ENCODE data around the gene DUSP23.
A peak's percentile ranks its signal among the peaks of the same experiment; 100 is the strongest.

DUSP23 gene

DNA sequence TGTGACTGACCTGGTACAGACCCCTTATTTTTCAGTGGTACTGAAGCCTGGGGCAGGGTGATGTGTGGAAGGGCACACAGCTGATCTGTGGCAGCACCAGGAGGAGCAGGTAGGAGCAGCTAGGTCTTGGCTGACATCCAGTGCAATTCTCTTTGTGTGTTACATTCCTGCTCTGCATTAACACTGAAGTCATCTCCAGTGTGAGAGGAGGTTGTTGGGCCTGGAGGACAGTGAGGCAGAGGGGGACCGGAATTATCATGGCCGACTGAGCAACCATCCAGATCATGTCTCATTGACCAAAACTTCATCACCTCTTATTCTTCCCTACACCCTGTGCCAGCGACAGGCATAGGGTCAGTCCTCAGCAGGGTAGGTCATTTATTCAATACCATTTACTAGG, 47.4 kb downstream of the DUSP23 start:
- no peak for DNase-seq (ENCODE audit: low read depth)

DNA sequence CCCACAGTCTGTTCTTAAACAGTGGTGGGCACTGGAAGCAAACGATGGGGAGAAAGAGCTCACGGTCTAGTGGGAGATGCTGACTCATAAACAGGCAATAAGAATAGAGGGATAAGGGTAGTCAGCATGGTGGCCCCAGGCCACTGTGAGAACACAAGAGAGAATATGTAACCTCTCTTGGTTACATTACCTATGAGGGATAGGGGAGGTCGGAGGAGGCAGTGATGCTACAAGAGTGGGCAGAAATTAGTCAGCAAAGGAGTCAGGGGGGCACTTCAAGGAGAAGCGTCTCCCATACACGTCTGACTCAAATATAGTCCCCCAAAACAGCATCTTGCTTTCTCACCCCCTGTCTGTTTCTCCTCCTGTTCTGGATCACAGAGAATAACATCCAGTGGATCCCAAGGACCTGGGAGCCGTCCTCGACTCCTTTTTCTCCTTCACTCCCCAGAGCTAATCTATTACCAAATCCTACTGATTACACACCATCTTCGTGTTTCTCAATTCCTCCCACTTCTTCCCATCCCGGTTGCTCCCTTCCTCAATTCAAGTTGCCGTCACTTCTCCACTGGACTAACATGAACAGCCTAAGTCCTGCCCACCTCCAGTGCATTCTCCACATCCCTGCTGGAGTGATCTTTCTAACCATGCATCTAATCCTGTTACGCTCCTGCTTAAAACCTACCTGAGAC, 48.0 kb downstream of the DUSP23 start:
- DNase-seq (ENCODE audit: low read depth) = no peak

- DNase-seq (ENCODE audit: low read depth) = peak; percentile 23
Observed at GRCh38 chr1:159829273-159829634, 48.5 kb downstream of the DUSP23 start.

DNA sequence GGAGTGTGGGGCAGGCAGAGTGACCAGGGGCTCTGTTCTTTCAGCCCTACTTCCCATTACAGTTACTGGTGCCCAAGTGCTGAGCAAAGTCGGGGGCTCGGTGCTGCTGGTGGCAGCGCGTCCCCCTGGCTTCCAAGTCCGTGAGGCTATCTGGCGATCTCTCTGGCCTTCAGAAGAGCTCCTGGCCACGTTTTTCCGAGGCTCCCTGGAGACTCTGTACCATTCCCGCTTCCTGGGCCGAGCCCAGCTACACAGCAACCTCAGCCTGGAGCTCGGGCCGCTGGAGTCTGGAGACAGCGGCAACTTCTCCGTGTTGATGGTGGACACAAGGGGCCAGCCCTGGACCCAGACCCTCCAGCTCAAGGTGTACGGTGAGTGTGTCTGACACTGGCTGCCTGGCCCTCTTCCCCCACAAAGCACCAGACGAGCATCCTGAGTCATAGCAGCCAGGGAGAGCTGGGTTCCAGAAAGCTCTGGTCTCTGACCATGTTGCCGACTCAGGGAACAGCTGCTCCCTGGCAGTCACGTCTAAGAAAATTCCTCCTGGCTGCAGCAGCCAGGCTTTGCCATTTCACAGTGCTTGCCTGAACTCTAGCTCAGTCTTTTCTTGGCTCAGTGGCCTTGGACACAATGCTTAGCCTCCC, 49.2 kb downstream of the DUSP23 start:
- peak; percentile 87 for DNase-seq (ENCODE audit: low read depth)

- no peak for DNase-seq (ENCODE audit: low read depth)
Observed at GRCh38 chr1:159830722-159831121, 50.0 kb downstream of the DUSP23 start.

- no peak for DNase-seq (ENCODE audit: low read depth)
Observed at GRCh38 chr1:159831412-159832141, 50.8 kb downstream of the DUSP23 start.
